Middle frontal gyrus (tissue), 1 donor: Measurements from ENCODE around the gene WWOX.

Experiments
- DNase-seq: peaks from one replicate; pipeline ENCODE4 v3.0.0-alpha.2; 2015; ENCODE audit warnings: low spot score; ENCODE audit errors: extremely low spot score

WWOX gene

DNA sequence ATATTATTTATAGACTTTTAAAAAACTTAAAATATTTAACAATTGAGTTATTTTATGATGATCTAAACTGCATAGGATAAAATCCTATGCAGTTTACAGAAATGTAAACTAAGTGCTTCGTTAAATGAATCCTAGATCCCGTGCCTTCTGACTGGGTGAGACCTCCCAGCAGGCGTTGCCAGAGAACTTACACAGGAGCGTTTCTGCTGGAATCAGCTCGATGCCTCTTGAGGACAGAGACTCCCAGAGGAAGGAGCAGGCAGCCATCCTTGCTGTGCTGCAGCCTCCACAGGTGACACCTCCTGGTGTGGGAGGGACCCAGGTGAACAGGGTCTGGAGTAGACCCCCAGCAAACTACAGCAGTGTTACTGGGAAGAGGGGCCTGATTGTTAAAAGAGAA lies 160.4 kb downstream of the WWOX start:
- no peak for DNase-seq

DNA sequence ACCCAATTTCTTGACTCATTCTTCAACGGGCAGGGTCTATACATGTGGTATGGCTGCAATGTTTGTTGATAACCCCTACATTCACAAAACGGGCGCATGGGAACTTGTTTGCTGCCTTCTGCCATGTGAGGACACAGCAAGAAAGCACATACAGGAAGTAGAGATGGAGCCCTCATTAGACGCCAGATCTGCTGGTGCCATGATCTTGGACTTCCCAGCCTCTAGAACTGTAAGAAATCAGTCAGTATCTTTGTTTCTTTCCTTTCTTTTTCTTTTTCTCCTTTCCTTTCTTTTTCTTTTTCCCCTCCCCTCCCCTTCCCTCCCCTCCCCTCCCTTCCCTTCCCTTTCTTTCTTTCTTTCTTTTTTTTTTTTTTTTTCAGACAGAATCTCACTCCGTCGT lies 165.2 kb downstream of the WWOX start:
- DNase-seq, result no peak

DNA sequence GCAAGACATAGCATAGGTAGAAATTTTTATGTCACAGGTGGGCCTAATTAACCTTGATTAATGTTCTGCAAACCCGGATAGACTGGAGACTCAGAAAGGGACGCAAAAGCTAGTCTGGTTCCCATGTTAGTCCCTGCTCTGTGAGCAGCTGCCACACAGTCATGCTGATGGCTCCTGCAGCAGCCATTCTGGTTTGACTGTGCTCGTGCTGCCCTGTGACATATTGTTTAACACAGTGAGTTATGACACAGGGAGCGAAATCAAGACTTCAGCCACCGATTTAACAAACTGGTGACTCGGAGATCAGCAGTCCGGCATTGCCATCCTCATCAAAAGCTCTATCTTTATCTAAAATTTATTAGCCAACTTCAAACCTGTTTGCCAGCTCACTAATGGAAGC lies 169.8 kb downstream of the WWOX start:
- no peak for DNase-seq

DNA sequence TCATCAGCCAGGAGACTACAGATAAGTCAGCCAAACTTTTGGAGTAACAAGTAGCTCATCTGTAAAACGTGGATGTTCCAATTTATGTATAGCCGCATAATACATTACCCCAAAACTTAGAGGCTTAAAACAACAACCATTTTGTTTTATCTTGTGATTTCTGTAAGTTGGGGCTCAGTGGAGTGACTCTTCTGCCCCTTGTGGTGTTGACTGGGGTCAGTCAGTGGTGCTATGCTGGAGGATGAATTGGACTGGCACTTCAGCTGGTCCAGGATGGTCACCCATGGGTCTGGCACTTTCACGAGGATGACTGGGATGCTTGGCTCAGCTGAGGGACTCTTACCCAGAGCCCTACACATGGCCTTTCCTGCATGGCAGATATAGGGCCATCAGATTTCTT lies 172.5 kb downstream of the WWOX start:
- no peak for DNase-seq

DNA sequence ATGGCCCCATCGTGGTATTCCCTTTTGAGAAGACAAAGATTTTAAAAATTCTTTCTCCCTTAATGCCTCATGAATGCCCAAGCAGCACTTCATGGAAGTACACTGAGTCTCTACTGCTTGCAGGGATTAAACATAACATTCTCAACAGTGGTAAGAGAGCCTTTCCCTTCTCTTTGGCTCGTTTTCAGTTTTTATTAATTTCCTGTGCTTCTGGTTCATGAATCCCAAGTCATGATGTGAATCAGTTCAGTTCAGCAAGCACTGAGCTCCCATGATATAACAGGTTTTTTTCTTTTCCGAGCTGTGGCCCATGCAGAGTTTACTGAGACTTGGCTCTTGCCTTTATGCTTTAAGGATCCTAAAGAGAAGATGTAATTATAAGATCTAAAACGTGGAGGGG lies 175.3 kb downstream of the WWOX start:
- DNase-seq, result no peak

DNA sequence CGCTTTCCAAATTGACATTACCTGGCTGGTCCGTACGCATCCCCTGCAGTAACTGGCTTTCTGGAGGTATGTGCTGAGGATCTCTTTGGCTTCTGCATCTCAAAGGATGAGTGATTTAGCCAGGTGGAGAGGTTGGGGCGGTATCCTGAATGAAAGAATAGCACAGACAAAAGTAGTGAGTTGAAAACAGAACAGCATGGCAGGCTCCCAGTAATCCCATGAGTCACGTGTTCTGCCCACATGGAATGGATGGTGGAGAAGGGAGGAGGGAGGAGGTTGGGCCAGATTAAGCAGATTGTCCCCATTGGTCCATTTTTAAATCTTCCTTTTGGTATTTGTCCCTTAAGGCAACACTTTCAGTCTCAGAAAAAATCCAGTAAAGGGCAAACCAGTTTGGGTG lies 176.0 kb downstream of the WWOX start:
- DNase-seq, result no peak

DNA sequence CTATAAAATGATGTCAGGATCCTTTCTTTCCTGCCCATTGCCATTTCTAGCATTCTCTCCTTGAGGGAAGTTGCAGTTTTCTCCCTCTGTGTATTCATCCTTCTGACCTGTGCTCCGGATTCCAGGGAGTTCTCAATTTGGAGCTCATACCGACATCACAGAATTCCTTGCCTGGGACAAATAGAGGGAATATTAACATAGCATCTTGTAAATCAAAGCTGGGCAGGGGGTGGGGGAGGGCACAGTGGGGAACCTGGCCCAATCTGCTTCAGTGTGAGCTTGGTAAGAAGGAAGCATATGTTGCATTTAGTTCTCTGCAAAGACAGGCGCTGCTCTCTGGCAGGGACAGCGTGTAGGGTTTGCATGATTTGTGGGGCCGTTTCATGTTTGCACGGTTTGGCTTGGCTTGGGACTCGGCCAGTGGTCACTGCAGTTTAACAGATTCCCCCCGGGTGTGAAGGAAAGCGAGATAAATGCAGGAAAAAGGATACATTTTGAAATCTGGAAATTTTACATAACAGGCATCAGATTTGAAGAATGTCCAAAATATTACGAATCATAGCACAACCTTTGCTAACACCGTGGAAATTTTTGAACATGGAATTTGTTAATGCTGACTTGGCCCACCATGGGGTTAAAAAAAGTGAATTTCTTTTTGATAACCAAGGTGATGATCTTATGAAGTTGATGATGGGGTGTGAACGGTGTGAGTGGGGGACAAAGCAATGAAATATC lies 178.0 kb downstream of the WWOX start:
- DNase-seq, result no peak

DNA sequence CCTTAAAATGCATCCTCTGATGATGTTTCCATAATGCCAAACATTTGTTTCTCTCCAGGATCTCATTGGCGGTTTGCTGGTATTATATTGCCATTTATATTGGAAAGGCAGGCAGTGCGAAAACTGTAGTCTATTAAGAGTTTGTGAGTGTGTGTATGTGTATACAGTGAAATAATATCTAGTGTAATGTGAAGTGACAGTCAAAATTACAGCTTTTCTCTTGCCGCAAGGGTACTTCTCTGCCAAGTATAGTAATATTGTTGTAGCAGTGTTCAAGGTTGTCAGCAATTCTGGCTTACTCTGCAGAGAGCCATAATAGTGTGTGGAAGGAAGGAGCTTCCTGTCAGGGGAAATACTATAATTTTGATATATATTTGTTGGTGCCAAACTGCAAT lies 178.6 kb downstream of the WWOX start:
- no peak for DNase-seq

DNA sequence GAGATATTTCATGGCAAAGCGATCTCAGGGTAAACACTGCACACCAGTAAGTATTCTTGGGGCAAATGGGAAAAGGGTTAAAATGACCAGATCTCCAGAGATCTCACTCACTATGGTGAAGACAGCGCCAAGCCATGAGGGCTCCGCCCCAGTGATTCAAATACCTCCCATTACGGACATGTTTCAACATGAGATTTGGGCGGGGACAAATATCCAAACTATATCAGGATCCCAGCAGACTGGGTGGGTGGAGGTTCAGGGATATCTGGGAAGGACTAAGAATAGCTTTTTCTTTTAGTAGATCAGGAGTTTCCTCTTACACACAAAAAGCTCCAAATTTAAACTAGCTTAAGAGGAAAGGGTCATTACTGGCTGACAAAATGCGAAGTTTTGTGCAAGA lies 181.7 kb downstream of the WWOX start:
- no peak for DNase-seq

DNA sequence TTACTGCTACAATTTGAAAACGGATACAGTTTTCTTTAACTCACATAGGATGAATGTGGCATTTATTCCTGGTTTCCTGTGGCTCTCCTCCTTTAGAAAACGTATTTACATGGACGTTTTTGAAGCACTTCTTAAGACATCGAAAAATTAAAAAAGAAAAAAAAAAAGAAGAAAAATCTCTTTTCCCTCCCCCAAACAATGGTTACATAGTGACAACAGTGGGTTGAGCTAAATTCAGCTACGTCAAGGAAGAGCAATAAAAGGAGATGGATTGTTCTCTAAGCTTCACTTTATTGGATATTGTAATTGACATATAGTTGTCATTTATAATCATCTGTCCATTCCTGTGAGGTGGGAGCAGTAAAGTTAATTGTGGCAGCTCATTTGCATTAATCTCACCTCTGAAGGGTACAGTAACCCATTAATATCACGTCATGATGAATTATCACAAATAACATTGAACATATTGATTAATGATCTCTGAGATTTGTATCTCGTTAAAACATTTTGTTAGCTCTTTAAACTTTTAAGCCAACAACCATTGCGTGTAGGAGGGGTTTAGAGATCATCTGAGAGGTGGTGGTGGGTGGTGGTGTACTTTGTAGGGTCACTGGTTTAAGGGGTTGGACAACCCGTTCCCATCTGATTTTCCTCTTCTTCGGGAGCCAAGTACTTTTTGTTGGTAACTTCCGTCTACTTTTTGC lies 184.2 kb downstream of the WWOX start:
- DNase-seq, result no peak

DNA sequence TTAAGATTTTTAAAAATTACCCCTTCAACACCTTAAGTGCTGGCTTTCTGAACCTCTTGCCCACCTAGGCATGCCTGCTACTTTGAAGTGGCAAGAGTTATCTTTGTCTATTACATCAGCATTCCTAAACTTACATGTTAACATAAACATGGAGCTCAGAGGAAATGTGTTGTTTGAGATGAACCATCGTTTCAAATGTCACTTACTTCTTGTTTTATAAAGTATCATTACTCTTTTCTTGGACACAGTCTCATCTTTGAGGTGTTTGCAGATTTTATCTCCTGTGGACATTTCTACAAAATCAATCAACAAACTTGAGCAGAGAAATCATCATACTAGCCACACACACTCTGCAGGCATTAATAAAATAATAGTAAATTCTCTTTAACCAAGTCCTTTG lies 184.9 kb downstream of the WWOX start:
- no peak for DNase-seq

DNA sequence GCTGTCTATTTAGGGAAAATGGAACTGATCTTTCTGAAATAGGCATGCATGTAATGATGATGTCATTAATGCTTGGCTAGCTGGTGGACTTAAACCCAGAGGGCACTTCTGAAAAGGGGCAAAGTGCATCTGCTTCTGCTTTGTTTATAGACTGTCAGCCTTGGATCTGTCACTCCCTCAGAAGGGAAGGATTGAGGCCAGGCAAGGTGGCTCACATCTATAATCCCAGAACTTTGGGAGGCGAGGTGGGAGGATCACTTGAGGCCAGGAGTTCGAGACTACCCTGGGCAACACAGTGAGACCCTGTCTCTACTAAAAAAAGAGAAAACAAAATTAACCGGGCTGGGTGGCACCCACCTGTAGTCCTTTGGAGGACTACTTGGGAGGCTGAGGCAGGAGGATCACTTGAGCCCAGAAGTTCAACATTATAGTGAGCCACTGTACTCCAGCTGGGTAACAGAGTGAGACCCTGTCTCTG lies 185.5 kb downstream of the WWOX start:
- DNase-seq, result no peak

DNA sequence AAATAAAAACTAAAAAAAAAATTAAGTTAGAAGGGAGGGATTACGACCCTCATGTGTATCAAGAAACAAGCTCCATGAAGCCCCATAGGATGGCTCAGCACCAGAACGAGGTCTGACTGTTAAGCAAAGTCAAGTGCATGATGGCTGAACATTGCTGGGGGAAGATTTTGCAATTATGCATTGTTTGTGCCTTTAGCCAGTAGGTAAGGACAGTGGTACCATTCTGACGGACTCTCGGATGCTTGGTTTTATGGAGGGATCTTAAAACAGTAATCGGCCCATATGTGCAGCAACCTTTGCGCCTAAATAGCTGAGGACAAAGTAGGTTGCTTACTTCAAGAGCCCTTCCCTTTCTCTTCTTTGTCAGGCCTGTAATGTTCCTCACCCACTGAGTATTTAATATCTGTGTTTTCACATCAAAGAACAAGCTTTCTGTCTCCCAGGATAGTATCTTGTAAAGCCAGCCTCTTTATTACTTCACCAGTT lies 186.0 kb downstream of the WWOX start:
- DNase-seq, result no peak

DNA sequence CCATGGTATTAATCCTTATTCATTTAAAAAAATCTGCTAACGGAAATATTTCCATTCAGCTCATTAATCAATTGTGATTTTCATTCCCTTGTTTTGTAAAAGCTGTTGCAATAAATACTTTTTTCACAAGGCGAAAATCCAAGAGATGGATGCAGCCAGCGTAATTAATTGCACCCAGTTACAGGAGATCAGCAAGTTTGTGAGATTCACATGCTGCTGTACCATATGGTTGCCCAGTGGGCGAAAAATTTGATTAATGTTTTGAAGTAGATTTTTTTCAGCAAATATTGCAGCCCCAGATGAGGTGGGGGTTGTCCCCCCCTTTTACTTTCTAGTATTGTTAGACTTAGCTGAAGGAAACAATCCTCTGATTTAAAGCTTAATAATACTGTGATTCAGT lies 186.6 kb downstream of the WWOX start:
- DNase-seq, result no peak

DNA sequence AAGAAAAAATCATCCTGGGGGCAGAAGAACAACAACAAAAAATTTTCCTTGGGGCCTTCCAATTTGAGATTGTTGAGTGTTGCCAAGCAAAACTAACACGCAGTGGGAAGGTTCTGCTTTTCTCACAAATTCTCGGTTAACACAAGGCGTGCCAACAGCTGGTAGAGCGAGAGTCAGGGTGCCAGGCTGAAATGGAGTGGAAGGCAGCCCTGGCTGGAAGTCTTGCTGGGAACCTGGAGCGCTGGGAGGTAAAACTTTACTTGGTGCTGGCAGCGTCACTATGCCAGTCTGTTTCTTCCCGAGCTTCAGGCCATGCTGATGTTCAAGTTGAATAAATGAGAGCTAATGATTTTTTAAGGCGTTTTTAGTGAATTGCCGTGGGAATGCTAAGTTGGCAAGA lies 189.4 kb downstream of the WWOX start:
- DNase-seq, result no peak

DNA sequence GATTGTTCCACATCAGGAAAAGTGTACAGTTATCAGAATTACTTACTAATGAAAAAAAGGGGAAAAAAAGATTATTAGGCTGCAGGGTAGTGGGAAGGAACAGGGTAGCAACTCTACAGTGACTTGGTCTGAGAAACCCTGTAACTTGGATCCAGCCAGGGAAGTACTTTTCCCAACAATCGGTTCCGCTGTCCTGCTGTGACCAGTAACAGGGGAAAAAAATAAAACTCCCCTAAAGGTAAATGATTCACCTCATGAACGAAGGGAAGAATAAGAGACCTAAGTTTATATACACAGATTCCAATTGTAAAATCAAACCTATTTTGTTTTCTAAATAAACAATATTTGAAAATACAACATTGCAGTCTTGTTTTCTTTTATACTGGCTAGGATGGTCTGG lies 189.9 kb downstream of the WWOX start:
- no peak for DNase-seq

DNA sequence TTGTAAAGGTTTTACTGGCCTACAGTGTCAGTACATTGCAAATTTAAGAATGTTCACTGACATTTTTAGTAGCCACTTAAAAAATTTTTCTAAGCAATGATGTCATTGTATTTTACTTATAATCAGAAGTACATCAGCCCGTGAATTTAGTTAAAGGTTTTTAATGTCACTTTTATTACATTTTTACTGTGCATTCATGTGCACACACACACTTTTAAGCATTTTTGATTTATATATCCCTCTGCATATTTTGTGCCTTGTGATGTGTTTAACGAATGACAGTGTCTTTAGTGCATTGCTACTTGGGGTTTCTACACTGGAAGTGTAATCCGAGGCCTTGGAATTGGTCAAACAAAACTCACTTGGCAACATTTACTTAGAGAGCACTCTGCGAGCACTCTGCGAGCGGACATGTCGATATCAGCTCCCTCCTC lies 190.4 kb downstream of the WWOX start:
- DNase-seq, result no peak

DNA sequence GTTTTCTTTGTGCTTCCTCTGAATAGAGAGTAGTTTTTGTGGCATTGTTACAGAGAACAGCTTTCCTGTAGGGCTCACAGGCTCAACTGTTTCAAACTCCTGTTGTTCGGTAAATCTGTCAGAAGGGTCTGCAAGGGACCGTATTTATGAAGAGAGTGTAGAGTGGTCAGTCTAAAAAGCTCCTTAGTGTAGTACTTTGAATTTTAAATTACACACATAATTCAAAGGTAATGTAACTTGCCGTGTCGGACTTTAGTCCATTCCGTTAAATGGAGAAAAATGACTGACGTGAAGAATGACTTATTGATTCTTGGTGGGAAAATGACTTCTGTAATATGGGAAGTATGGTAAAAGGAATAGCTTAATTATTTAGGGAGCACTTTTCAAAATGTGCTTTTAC lies 190.9 kb downstream of the WWOX start:
- DNase-seq, result no peak

DNA sequence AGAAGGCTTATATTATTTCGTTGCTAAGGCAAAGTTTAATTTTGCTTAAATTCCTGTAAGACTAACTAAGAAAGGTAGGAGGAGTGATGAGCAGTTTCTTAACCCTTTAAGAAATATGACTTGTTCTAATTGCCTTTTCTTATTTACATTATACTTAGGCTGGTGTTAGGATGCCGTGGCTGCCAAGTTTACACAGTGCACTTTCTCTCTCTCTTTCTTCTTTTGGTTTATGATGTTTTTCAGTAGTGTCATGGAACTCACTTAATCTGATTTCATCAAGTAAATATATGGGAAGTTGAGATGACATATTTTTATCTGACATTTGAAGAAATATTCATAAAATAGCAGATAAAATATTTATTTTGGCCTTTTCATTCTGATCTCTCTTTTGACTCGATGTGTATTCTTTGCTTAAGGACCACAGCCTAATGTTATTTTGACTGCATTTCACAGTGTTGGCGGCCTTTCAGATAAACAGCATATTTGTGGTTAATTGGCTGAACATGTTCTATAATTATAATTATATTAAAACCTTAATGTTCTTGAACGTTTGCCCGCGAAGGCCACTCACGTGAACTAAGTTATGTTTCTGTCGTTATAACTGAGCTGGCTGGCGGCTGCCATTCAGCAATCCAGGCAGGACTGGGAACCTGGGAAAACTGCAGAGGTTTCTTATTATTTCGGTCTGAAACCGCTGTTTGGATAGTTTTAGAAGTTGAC lies 191.6 kb downstream of the WWOX start:
- DNase-seq, result no peak

DNA sequence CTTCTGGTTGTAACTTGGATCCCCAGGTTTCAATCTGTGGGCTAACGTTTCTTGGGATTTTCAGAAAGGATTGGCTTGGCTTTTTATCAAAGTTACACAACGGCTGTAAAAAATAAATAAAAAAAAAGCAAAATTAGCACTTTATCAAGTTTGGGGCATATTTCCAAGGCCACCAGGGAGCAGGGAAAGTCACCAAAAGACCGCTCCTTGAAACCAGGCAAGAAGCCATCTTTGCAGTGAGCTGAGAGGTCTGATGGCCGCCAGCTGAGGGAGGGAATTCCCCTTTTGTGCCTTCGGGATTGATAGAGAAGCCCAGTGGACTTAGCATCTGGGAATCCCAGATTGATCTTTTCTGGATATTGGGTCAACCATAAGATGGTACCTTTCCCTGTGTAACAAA lies 192.2 kb downstream of the WWOX start:
- no peak for DNase-seq

DNA sequence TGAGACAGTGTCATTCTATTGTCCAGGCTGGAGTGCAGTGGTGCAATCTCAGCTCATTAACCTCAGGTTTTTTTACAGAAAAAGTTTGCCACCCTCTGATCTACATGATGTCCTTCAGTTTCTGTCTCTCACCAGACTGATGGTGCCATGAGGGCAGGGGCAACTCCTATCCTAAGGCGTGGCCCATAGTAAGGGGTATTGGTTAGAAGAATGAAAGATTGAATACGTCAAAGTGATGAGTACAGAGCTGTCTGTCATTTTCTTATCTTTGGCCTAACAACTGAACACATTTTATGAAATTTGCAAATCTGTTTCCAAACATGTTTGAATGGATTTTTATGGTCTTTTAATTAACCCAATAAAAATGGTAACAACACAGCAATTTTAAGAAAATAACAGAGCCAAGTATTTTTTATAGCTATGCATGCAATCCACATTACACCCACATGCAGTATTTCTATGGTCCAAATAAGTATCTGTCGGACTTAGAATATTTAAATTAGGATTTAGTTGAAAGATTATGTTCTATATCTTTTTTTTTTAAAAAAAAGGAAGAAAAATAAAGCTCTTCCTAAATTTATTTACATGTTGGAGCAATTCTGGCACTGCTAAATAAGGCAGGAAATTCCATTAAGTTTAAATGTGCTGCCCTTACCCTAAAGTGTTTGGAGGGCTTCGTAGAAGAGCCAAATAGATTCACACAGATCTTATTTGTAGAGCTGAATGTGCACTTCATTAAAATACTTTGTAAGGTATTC lies 192.8 kb downstream of the WWOX start:
- DNase-seq, result no peak
